NCI-H1694 treated with DMSO at 0.1 percent for 48 hours (cell line): ENCODE data around the gene NEDD8.
A peak's percentile ranks its signal among the peaks of the same experiment; 100 is the strongest.
"Not testable (repeated sequence)": the region's sequence is repeated elsewhere in the genome, so short reads cannot be mapped to it uniquely, and the experiment has no call there.

Experiments used
- DNase-seq: peaks from one replicate; lab custom pipeline; 2025; lab: John Stamatoyannopoulos, UW

The NEDD8 gene

DNA sequence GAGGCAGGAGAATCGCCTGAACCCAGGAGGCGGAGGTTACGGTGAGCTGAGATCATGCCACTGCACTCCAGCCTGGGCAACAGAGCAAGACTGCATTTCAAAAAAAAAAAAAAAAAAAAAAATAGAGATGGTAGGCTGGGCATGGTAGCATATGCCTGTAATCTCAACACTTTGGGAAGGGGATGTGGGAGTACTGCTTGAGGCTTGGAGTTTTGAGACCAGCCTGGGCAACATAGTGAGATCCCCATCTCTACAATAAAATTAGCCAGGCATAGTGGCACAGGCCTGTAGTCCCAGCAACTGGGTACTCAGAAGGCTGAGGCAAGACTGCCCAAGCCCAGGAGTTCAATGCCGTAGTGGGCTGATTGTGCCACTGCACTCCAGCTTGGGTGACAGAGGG is 9.2 kb downstream of the NEDD8 start:
- DNase-seq: not testable (repeated sequence)

DNA sequence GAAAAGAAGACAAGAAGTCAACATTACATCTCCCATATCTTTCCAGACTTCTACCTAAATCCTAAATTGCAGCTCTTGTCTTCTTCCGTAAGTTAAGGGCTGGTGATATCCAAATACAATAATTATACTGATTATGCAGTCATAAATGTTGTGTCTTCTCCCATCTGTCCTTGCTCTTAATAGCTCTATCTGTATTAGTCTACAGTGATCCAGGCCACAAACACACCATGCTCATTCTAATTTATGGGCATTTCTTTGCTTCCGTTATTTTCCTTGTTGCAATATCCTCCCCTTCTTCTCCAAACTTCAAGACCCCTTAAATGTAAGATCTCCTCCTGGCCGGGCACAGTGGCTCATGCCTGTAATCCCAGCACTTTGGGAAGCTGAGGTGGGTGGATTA is 12.6 kb downstream of the NEDD8 start:
- no peak for DNase-seq

DNA sequence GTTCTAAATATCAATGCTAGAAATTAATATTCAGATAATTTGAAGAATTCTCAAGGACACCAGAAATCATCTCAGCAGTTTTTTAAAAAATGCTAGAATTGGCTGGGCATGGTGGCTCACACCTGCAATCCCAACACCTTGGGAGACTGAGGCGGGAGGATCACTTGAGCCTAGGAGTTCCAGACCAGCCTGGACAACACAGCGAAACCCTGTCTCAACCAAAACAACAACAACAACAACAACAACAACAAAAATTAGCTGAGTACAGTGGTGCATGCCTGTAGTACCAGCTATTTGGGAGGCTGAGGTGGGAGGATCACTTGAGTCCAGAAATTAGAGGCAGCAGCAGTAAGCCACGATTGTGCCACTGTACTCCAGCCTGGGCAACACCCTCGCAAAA is 13.1 kb downstream of the NEDD8 start:
- DNase-seq: no peak

DNA sequence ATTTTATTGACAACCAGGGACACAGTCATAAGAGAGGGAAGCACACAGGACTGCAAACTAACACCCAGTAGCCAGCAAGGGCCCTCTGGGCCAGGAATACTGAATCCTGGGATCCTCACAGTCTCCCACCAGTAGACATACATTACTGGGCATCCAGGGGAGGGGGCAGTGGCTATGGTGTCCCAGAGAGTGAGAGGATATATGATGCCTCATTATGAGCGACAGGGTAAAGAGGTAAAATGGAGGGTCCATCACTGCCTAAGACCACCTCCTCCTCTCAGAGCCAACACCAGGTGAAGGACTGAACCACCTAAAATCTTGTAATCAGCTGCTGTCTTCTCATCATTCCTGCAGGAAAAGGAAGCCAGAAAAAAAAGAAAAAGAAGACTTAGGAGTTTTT is 15.3 kb downstream of the NEDD8 start:
- not testable (repeated sequence) for DNase-seq

DNA sequence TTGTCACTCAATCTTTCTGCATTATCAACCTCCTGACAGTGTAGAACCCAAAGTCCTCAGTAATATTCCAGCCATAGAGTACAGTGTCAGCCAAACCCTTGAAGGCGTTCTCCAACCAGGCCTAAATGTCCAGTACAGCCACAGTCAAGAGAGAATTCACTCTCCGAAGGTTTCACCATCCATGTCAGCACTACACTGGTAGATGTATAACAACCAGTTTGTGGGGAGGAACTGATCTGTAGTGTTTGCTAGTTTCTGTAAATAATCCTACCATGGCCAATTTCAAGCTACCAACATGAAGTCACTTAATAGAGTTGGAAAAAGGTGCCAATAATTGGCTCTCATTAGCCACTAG is 15.8 kb downstream of the NEDD8 start:
- DNase-seq: no peak

DNA sequence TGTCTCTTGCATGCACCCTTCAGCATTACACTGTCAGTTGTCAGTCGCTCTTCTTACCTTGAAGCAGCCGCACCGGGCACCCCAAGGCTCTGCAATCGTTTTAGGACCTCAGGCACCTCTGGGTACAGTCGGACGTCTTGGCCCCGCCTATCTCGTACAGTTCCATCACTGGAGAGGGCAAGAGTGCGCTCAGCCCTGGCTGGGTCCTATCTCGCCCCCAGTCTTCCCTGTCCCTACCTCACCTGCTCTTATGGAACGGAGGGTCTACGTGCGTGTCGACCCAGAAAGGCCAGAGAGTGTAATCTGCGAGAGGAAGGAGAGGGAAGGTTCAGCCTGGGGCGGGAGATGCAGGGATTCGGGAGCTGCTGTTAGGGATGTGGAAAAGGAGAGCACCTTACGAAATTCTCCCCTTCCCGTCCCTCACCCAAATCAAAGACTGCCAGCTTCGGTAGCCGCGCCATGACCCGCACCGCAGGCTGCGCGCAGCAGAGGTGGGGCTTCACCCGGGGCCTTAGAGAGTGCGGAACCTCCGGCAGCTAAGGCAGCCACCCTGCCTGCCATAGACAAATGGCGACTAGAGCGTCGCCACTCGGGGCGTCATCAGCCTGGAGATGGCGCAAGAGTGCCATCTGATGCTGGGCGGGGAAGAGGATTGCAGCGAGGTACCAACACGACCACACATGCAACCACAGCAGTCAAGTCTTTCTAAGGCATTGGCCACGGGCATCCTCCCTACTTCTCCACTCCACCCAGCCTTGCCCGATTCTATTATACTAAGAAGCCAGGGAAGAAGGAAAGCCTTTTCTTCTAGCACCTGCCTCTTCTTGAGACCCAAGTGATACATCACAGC is 16.4 kb downstream of the NEDD8 start, which contains the start of gene MDP1:
Gene MDP1 (minus strand): TSS at position 572 of the 850 bp plus-strand sequence. CDS start 111 bp downstream, at position 461.
- DNase-seq: peak; percentile 85

DNA sequence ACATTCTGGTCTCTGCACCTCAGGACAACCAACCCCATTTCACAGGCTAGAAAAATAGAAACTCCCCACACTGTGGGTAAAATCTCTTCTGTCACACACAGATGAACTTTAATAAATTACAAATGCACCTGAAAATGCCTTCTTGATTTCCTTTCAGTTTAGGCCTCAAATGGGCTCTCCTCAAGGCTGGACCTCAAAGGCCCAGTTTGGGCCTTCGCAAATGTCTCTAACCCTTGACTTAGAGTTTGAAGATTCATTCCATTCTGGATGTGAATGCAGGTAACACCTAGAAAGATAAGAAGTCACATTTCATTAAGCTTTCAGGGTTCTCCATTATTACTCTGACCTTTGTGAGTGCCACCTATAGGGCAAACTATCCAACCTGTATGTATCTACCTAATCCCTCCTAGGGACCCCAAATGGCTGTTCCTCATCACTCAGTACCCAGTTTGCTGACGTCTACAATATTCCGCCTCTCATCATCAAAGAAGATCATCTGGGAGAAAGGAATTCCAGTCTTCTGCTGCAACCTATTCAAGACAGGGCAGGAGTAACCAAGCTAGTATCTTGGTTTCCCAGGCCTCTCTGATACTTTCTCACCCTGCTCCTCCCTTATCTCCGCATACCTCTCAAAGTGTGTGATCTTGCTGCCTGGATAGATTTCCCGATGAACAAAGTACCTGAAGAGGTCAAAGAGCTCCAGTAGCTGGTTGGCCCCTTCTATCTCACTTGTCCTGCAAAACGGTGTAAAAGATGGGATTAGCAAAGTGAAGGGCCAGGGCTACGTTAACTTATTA is 18.1 kb downstream of the NEDD8 start:
- DNase-seq: no peak

DNA sequence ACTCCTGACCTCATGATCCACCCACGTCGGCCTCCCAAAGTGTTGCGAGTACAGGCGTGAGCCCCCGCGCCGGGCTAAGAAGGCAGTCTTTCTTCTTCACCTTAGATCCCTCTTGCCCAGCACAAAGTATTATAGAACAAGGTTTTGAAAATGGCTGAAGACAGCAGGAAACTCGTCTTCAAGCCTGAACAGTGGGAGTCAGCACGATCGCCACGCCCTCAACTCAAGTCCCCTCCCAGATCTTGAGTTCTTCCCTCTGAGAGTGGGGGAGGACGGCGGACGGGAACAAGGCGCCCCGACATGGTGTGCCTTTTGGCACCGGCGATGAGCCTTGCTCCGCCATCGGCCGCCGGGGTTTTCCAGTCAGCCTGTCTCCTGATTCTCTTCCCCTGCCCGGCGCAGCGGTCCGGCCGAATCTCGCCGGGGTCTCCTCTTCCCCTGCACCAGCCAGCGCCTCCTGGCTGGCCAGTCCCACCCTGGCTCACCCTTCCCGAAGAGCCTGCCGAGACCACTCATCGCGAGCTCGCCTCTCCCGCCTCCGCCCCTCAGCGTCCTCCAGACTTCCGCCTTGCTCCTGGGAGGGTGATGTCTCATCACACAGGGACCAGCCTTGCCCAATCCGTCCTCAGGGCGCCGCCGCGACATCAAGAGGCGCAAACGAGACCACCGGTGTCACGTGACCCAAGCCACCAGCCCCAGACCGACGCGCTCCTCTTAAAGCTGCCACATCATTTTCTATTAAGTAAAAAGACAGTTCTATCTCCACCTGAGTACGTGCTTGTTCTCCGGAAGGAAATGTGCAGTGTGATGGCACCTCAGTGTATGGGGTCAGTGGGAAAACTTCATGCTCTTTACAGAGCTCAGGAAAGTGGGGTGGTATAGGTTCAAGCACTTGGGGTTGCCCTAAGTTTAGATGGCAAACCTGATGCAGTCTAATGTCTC is 19.0 kb downstream of the NEDD8 start, which contains the start of gene CHMP4A:
Gene CHMP4A (minus strand): TSS at position 565 of the 942 bp plus-strand sequence. CDS start 49 bp downstream, at position 516.
- peak; percentile 95 for DNase-seq

DNA sequence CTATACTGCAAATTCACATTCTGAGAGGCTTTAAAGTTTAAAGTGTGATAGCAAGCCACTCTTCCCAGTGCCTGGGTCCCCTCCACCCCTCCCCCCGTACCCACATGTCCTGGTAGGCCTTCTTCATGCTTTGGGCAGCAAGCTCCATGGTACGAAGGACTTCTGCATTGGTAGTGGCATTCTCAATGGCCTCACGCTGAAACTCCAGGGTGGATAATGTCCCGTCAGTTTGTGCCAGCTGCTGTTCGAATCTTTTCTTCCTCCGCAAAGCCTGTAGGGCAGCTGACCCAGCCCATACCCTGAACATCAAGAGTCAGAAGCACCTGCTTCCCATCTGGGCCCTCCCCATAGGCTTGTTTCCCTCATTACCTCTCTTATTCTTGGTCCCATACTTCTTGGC is 20.9 kb downstream of the NEDD8 start:
- DNase-seq: no peak

DNA sequence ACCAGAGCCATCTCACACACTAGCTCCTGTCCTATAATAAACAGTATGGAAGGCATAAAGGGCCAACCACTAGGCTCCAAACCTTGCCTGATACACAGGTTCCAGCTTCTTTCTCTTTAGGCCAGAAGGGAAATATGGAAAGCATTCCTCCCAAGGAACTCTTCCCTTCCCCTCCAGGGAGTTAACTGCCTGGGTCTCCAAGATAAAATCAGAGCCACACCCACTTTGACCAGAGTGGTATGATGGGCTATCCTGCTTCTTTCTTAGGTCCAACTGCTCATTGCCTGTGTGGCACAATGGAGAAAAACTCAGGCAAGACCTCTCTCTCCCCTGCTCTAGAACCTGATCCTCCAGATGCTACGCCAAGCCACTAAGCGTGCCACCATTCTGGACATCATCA is 24.5 kb downstream of the NEDD8 start:
- no peak for DNase-seq

DNA sequence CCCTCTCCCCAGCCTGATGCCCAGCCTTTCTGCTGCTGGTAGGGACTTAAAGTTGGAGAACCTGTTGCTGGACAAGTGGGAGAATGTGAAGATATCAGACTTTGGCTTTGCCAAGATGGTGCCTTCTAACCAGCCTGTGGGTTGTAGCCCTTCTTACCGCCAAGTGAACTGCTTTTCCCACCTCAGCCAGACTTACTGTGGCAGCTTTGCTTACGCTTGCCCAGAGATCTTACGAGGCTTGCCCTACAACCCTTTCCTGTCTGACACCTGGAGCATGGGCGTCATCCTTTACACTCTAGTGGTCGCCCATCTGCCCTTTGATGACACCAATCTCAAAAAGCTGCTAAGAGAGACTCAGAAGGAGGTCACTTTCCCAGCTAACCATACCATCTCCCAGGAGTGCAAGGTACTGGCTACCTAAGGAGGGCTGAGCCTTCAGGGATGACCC is 25.0 kb downstream of the NEDD8 start:
- no peak for DNase-seq

DNA sequence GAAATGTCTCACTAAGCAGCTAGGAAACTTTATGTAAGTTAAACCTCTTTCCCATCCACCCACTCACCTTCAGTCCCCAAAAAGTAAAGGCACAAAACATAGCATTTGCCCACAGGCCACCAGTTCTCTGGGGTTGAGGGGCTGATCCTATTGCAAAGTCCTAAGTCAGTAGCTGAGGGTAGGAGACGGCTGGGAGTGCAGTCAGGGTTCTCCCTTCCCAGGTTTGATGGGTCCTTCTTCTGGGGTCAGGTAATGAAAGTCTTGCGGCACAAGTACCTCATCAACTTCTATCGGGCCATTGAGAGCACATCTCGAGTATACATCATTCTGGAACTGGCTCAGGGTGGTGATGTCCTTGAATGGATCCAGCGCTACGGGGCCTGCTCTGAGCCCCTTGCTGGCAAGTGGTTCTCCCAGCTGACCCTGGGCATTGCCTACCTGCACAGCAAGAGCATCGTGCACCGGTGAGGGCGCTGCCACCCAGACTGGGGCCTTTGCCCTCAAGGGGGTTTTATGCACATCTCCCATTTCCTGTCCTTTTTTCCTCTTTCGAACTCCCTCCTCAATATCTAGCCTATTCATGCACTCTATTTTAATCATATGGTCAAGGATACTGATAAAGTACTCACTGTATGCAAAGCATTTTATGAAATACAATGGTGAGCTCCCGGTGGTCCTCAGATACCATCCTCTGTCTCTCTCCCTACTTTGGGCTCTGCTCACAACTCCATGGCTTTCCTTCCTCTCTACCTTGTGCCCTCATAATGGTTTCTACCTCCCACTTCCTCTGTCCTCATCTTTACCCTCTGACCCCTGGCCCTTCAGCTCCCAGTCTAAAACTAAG is 25.7 kb downstream of the NEDD8 start:
- DNase-seq: no peak

DNA sequence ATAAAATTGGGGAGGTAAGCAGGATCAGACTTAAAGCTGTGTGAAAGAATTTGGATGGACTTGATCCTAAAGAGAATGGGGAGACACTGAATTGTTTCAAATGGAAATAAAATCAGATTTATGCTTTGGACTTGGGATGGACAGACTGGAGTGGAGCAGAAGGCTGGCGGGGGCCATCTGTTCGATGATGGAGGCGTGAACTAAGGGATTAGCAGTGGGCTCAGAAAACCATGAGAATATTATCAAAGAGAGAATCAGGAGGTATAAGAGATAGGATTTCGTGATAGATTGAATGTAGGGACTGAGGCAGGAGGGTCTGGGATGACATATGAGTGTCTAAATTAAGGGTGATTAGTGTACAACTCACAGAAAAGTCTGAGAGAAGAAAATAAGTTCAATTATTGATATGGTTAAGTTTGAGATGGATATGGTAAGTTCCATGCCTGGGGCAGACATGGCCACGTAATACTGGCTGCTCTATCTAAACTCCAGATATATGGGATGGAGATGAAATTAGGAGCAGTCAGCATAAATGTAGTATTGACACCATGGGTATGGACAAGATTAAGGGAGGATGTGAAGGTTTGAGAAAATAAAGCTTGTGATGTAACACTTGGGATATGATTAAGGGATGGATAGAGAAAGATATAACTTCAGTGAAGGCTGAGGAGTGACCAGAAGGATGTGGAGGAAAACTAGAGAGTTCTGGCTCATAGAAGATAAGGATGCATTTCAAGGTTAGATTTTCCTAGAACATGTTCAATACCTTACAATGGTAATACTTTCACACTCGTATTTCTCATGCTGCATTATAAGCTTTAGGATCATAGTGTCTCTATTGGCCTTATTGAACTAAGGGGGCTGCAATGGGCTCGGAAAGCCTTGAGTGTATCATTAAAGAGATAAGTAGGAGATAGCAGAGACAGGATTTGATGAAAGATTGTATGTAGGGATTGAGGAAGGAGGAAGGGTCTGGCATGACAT is 27.7 kb downstream of the NEDD8 start:
- no peak for DNase-seq

DNA sequence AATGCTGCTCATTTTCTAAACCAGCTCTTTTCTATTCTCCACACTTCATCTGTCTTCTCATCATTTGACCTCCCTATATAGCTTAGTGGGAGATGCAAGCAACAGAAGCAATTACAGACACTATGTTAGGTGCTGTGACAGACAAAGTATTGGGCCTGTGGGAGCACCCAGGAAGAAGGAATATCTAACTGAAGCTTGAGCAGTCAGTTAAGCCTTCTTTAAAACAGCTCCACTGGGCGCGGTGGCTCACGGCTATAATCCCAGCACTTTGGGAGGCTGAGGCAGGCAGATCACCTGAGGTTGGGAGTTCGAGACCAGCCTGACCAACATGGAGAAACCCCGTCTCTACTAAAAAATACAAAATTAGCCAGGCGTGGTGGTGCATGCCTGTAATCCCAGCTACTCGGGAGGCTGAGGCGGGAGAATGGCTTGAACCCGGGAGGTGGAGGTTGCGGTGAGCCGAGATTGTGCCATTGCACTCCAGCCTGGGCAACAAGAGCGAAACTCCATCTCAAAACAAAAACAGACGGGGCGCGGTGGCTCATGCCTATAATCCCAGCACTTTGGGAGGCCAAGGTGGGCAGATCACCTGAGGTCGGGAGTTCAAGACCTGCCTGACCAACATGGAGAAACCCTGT is 28.8 kb downstream of the NEDD8 start:
- not testable (repeated sequence) for DNase-seq

DNA sequence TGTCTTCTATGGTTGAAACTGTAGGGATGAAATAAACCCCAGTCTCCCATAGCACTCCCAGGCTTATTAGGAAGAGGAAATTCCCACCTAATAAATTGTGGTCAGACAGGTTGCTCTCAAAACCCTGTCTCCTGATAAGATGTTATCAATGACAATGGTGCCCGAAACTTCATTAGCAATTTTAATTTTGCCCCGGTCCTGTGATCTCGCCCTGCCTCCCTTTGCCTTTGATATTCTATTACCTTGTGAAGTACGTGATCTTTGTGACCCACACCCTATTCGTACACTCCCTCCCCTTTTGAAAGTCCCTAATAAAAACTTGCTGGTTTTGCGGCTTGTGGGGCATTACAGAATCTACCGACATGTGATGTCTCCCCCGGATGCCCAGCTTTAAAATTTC is 29.6 kb downstream of the NEDD8 start:
- DNase-seq: not testable (repeated sequence)

DNA sequence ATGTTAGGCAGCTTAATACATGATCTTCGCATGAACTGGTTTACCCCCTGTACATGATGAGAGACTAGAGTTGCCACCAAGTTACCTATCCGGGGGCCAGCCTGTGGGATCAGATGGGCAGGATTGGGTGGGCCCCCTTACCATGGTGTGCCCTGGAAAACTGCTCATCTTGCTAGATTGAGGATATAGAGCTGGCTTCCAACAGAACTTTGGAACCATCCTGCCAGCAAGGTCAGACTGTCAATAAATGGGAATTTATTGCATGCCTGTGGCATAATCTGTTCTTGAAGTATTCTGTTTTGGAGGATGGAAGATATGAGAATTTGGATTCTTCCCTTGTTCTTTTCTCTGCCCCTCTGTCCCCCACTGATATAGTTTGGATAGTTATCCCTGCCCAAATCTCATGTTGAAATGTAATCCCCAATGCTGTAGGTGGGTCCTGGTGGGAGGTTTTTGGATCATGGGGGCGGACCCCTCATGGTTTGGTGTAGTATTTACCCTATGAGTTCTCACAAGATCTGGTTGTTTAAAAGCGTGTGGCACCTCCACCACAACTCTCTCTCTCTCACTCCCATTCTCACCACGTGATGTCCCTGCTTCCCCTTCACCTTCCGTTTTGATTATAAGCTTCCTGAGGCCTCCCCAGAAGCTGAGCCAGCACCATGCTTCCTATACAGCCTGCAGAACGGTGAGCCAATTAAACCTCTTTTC is 33.2 kb downstream of the NEDD8 start:
- DNase-seq: no peak

DNA sequence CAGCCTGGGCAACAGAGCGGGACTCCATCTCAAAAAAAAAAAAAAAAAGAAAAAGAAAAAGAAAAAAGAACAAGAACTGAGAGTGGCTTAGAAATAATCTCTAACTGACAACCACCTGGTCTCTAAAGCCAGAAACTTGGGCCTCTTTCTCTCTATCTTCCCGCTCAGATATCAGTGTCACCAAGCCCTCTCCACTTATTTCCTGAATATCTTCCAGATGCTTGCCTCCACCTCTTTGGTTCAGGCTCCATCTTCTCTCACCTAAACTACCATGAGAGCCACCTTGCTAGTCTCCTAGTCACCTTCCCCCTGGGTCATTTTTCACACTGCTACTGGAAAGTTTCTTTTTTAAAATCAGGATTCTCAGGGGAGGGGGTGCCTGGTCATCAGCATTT is 35.1 kb downstream of the NEDD8 start:
- no peak for DNase-seq
